Keratinocyte (primary cell): ENCODE measurements around the gene RUSC2.

Experiments used
- EZH2 ChIP-seq: IDR thresholded peaks from one replicate; pipeline ENCODE4 v1.6.1; 2012; ENCODE audit warnings: inconsistent platforms, mild to moderate bottlenecking, low read length, moderate library complexity
- TF ChIP-seq, protein P1 (sequence below), 3 experiments: IDR thresholded peaks in 1 of 3; conservative IDR thresholded peaks in 1 of 3; optimal IDR thresholded peaks in 1 of 3; 2 replicates in 2 of 3; 3 replicates in 1 of 3; pipeline versions ENCODE3 to v1.5.1; 2011; ENCODE audit warnings: low read length in 3 of 3, mild to moderate bottlenecking in 3 of 3, moderate library complexity in 2 of 3, control low read depth in 1 of 3, inconsistent platforms in 1 of 3; ENCODE audit not compliant: insufficient read depth in 2 of 3; ENCODE audit errors: extremely low read depth in 1 of 3

DNA sequence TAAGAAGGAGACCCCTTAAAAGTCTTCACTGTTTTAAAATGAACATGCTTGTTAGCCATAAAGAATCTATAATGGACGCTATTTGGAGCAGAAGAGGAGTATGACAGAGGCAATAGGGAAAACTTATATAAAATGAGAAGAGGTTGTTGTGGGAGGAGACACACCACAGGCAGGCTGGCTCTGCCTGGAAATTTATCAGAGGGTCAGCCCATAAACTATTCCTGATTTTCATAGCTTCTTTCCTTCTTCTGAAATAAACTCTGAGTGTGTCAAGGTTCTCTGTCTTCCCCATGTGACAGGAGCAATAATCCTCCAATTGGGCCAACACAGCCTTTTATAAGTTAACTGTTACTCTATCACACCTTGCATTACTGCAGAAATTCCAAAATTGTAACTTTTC, 19.6 kb upstream of the RUSC2 start:
- TF ChIP-seq, protein P1, sequence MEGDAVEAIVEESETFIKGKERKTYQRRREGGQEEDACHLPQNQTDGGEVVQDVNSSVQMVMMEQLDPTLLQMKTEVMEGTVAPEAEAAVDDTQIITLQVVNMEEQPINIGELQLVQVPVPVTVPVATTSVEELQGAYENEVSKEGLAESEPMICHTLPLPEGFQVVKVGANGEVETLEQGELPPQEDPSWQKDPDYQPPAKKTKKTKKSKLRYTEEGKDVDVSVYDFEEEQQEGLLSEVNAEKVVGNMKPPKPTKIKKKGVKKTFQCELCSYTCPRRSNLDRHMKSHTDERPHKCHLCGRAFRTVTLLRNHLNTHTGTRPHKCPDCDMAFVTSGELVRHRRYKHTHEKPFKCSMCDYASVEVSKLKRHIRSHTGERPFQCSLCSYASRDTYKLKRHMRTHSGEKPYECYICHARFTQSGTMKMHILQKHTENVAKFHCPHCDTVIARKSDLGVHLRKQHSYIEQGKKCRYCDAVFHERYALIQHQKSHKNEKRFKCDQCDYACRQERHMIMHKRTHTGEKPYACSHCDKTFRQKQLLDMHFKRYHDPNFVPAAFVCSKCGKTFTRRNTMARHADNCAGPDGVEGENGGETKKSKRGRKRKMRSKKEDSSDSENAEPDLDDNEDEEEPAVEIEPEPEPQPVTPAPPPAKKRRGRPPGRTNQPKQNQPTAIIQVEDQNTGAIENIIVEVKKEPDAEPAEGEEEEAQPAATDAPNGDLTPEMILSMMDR (optimal IDR thresholded peaks at IDR 0.05 in 1 of 3, IDR thresholded peaks at IDR 0.05 in 1 of 3, conservative IDR thresholded peaks at IDR 0.05 in 1 of 3; ENCODE audit: extremely low read depth in 1 of 3, insufficient read depth in 2 of 3, low read length in 3 of 3) = no peak
- no peak for TF ChIP-seq EZH2
